ENCODE results near the gene TBC1D22A.

The TBC1D22A gene

GRCh38 chr22:47065756-47066615, 303.5 kb downstream of the TBC1D22A start:
- no peak for TF ChIP-seq CTCF (IDR thresholded peaks at IDR 0.05; ENCODE audit: control extremely low read depth, extremely low read depth, low read depth, missing control alignments)
- CTCF ChIA-PET = no interaction called here
- no peak for DNase-seq (ENCODE audit: extremely low spot score)
- POLR2A ChIA-PET = no interaction called here

GRCh38 chr22:47066616-47066905, 304.1 kb downstream of the TBC1D22A start:
- no peak for DNase-seq (ENCODE audit: extremely low spot score)
- POLR2A ChIA-PET = no interaction called here
- TF ChIP-seq CTCF (IDR thresholded peaks at IDR 0.05; ENCODE audit: control extremely low read depth, extremely low read depth, low read depth, missing control alignments) = no peak
- CTCF ChIA-PET = no interaction called here

GRCh38 chr22:47067321-47067890, 305.0 kb downstream of the TBC1D22A start:
- CTCF ChIA-PET = no interaction called here
- no peak for TF ChIP-seq CTCF (IDR thresholded peaks at IDR 0.05; ENCODE audit: control extremely low read depth, extremely low read depth, low read depth, missing control alignments)
- no peak for DNase-seq (ENCODE audit: extremely low spot score)
- POLR2A ChIA-PET = no interaction called here

GRCh38 chr22:47067911-47068625, 305.6 kb downstream of the TBC1D22A start:
- no peak for TF ChIP-seq CTCF (IDR thresholded peaks at IDR 0.05; ENCODE audit: control extremely low read depth, extremely low read depth, low read depth, missing control alignments)
- POLR2A ChIA-PET = no interaction called here
- CTCF ChIA-PET = no interaction called here
- no peak for DNase-seq (ENCODE audit: extremely low spot score)

- ChIA-PET POLR2A (no interaction called here), CTCF (no interaction called here)
- no peak for DNase-seq (ENCODE audit: extremely low spot score)
- TF ChIP-seq CTCF (IDR thresholded peaks at IDR 0.05; ENCODE audit: control extremely low read depth, extremely low read depth, low read depth, missing control alignments) = no peak
These were observed 306.2 kb downstream of the TBC1D22A start for GRCh38 chr22:47068626-47068996.

- CTCF ChIA-PET = no interaction called here
- TF ChIP-seq CTCF (IDR thresholded peaks at IDR 0.05; ENCODE audit: control extremely low read depth, extremely low read depth, low read depth, missing control alignments) = no peak
- DNase-seq (ENCODE audit: extremely low spot score) = no peak
- POLR2A ChIA-PET = no interaction called here
These were observed 306.8 kb downstream of the TBC1D22A start for GRCh38 chr22:47069270-47069669.
